ENCODE measurements around the gene ST8SIA3.
"Not testable (repeated sequence)": the region's sequence is repeated elsewhere in the genome, so short reads cannot be mapped to it uniquely, and the experiment has no call there.

Gene ST8SIA3

GRCh38 chr18:57366528-57367081, 14.2 kb downstream of the ST8SIA3 start:
- DNase-seq: no peak

GRCh38 chr18:57372444-57372843, 20.1 kb downstream of the ST8SIA3 start:
- DNase-seq: no peak

- DNase-seq: no peak
These were observed 20.7 kb downstream of the ST8SIA3 start for GRCh38 chr18:57373017-57373416.

- DNase-seq: no peak
These were observed 24.1 kb downstream of the ST8SIA3 start for GRCh38 chr18:57376503-57376902.

DNA sequence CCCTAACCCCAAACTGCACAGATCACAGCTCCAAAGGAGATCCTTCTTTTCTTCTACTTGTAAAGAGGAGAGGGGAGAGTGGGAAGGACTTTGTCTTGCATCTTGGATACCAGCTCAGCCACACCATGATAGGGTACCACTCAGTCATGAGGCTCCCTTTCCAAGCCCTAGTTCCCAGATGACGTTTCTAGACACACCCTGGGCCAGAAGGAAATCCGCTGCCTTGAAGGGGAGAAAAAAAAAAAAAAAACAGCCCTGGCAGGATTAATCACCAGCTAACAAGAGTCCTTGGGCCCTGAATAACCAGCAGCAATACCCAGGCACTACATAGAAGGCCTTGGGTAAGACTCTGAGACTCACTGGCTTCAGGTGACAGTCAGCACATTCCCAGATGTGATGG, 36.9 kb downstream of the ST8SIA3 start:
- no peak for DNase-seq

- no peak for DNase-seq
These were observed 37.7 kb downstream of the ST8SIA3 start for GRCh38 chr18:57390044-57390443.

DNA sequence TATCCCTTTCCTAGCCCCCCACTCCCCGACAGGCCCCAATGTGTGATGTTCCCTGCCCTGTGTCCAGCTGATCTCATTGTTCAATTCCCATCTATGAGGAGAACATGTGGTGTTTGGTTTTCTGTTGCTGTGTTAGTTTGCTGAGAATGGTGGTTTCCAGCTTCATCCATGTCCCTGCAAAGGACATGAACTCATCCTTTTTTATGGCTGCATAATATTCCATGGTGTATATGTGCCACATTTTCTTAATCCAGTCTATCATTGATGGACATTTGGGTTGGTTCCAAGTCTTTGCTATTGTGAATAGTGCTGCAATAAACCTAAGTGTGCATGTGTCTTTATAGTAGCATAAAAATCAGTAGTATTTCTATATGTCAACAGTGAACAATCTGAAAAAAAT, 42.4 kb downstream of the ST8SIA3 start:
- DNase-seq: not testable (repeated sequence)

- not testable (repeated sequence) for DNase-seq
These were observed 44.5 kb downstream of the ST8SIA3 start for GRCh38 chr18:57396831-57397230.

GRCh38 chr18:57397440-57398132, 45.2 kb downstream of the ST8SIA3 start:
- no peak for DNase-seq

- no peak for DNase-seq
These were observed 52.0 kb downstream of the ST8SIA3 start for GRCh38 chr18:57404345-57404744.

- no peak for DNase-seq
These were observed 57.3 kb downstream of the ST8SIA3 start for GRCh38 chr18:57409650-57410049.

DNA sequence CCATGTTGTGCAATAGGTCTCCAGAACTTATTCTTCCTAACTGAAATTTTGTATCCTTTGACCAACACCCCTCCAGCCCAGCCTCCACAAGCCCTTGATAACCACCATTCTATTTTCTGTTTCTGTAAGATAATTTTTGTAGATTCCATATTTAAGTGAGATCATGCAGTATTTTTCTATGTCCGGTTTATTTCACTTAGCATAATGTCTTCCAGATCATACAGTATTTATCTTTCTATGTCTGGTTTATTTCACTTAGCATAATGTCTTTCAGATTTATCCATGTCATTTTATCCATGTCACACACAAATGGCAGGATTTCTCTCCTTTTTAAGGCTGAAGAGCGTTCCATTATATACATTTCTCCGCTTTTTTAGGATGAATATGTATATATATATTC, 58.4 kb downstream of the ST8SIA3 start:
- DNase-seq: no peak

- DNase-seq: no peak
These were observed 64.2 kb downstream of the ST8SIA3 start for GRCh38 chr18:57416542-57416941.

Measured in NCI-H1417 (cell line).